ENCODE measurements around the gene IQCF5.
"Not testable (repeated sequence)": the region's sequence is repeated elsewhere in the genome, so short reads cannot be mapped to it uniquely, and the experiment has no call there.

Gene IQCF5

GRCh38 chr3:51875501-51875900 lies at the start of gene IQCF5:
IQCF5 (minus strand) TSS chr3:51875601; CDS start chr3:51875531, 70 bp downstream.
- no peak for DNase-seq

- no peak for DNase-seq
These were observed 45.7 kb upstream of the IQCF5 start for GRCh38 chr3:51921081-51921578.

DNA sequence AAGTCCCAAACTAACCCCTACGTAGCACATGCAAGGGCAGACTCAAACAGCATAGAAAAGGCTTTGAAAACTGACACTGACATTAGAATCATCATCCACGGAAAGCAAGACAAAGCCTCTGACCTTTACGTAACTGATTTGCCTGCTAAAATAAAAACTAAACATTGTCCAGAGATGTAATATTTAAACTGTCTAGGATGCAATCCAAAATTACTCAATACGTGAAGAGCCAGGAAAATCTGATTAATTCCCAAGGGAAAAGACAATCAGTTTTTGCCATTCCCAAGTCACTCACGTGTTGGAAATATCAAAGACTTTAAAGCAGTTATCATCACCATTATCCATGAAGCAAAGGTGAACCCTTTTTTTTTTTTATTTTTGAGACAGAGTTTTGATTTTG lies 41.0 kb upstream of the IQCF5 start:
- no peak for DNase-seq

GRCh38 chr3:51908026-51908425 lies 32.6 kb upstream of the IQCF5 start:
- no peak for DNase-seq

DNA sequence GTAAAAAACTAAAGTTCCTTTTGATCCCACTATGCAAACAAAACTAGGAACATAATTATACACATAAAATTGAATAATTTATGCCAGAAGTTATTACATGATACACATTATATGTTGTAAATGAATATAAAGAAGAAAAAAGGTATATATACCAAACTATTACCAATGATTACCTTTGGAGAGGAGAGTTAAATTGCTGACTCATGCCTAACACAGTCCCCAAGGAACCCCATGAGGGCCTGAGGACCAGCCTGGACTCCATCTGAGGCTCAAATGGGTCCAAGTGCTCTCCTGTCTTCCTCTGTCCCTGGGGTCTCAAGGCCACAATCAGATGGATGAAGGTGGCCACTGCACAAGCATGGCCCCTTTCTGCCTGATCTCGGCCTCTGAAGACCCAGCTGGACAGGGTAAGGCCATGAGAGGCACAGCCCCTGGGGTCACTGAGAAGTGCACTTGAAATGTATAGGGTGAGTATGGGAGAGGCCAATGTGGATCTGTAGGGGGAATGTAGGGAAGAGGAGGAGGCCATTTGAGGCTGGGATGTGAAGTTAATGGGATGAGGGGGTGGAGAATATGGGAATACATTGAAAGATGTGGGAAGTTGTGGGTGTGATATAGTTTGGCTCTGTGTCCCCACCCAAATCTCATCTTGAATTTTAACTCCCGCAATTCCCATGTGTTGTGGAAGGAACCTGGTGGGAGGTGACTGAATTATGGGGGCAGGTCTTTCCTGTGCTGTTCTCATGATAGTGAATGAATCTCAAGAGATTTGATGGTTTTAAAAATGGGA lies 28.8 kb upstream of the IQCF5 start:
- no peak for DNase-seq

DNA sequence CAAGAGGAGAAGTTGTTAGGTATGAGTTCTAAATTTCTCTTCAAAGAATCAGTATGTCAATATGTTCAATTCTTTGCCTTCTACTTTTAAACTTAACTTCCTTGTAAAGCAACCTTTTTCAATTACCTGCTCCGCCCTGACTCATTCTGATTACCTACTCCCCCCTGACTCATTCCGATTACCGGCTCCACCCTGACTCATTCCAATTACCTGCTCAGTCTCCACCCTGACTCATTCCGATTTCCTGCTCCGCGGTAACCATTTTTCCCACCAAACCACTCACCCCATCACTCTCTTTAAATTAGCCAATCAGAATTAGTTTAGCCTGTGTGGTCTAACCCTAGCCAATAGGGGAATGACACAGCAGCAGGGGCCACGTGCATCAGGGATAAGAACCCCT lies 27.0 kb upstream of the IQCF5 start:
- not testable (repeated sequence) for DNase-seq

DNA sequence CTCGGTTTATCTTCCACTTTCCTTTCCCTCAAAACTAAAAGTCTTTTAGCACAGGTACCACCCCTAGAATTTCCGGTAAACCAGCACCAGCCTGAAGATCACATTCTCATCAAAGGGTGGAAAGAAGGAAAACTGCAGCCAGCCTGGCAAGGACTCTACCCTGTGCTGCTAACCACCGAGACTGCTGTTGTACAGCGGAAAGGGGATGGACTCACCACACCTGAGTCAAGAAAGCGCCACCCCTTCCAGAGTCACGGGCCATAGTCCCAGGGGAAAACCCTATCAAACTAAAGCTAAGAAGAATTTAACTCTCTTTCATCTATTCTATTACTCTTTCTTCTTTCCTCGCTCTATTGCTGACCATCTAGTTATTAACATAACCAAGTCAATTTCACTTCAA lies 24.6 kb upstream of the IQCF5 start:
- not testable (repeated sequence) for DNase-seq

DNA sequence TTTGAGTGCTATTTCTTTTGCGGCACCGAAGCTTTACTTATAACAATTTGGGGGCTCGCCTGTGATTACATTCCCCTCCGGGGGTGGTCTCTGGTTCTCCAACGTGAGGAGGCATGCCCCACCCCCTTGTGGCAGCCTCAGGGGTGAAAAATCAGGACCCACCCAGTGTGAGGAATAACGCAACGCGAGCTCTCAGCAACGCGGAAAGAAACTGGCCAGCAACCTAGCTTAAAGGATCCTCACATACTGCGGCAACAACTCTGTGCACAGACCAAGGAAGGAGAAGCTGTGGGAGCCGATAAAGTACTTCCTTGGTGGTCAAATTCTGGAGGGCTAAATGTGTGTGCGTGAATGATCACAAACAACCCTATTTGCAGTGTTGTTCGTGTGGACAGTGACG lies 22.0 kb upstream of the IQCF5 start:
- DNase-seq: no peak

DNA sequence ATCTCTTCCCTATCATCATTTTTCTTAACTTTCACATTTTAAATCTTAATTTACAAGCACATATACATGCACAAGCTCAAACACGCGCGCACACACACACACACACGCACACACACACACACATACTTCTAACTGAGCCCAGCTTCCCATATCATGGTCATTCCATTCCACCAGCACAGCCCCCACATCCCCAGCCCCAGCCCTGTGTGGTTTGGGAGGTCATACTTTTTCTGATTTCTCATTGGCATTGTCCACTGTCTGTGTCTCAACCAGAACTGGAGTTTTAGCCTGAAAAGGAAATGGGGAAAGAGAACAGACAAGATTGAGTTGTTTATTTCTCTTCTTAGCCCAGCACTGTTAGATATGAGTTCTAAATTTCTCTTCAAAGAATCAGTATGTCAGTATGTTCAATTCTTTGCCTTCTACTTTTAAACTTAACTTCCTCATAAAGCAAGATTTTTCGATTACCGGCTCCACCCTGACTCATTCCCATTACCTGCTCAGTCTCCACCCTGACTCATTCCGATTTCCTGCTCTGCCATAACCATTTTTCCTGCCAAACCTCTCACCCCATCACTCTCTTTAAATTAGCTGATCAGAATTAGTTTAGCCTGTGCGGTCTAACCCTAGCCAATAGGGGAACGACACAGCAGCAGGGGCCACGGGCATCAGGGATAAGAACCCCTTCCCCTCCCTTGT lies 21.4 kb upstream of the IQCF5 start:
- no peak for DNase-seq

- no peak for DNase-seq
These were observed 19.5 kb upstream of the IQCF5 start for GRCh38 chr3:51894939-51895338.

- DNase-seq: no peak
These were observed 19.0 kb upstream of the IQCF5 start for GRCh38 chr3:51894391-51894790.

DNA sequence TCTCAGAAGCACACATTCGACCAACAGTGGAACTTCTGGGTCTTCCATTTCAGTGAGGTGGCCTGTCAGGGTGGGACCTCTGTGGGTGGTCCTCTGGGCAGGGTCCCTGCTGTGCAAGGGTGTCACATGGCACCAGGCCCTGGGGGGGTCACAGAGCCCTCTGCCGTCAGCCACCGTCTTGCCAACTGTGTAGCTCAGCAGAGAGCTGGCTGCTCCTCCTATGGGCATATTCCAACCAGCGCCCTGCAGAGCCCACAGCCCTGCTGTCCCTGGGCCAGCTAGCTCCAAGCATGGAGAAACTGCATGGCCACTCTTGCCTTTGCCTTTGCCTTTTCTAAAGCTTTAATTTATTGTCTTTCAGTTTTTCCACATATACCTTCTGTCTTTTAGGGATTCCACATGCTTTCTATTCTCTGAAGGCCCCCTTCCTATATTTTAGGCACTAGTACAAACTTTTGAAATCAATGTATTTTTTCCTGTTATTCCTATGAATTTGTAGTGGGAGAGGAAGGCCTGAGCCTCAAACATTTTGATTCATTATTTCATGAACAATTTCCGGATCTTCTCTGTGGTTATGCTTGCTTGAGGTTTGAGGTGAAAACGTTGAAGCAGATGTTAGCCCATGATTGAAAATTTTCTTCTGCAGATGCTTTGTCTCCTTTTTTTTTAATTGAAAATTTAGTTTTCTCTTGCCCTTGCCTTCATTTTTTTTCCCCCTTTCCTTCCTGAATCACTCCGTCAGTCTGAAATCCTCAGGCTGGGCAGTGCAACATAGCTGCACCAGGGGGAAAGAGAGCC lies 16.0 kb upstream of the IQCF5 start:
- no peak for DNase-seq

DNA sequence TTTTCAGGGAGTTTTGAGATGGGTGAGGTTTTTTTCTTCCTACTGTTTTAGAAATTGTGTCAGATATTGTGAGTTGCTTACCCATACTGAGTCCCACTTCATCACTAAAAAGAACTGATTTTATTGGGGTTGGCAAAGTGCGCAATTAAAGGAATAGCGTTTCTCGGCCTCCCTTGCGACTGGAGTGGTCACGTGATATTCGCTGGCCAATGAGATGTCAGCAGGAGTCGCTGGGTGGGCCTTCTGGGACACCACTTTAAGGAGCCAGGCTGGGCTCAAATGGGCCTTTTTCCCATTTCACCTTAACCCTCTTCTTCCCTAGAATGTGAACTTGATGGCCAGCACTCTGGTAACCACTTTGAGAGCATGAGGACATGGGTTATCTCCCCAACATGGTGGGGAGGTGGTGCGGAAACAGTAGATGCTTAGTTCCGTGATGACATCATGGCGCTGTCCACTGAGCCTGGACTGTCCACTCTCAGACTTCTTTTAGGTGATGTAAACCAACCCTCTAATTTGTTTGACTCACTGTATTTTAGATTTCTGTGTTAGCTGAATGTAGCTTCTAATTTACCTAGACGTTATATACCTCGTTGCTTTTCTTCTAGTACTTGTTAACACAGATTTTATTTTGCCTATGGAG lies 13.2 kb upstream of the IQCF5 start:
- no peak for DNase-seq

- DNase-seq: no peak
These were observed 12.2 kb upstream of the IQCF5 start for GRCh38 chr3:51887620-51888019.

- no peak for DNase-seq
These were observed 11.0 kb upstream of the IQCF5 start for GRCh38 chr3:51886447-51886846.

- no peak for DNase-seq
These were observed 4.5 kb upstream of the IQCF5 start for GRCh38 chr3:51879937-51880336.

- DNase-seq: no peak
These were observed 785 bp upstream of the IQCF5 start for GRCh38 chr3:51876186-51876585.

DNA sequence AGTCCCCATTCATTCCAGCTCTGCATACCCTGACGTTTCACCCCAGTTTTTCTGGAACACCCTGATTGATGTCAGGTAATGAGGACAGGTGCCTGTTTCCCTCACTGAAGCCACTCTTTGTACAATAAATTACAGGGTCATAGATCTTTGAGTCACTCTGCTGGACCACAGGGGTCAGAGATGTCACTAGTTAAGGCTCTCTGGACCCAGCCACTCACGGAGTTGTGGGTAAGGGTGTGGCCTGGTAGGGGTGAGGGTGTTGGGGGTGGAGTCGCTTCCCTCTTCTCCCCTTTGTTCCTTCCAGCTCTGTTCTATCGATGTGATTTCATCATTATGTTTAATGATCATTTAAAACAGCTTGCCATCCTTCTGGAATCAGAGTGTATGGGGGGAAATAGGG lies 512 bp downstream of the IQCF5 start:
- no peak for DNase-seq

- no peak for DNase-seq
These were observed 990 bp downstream of the IQCF5 start for GRCh38 chr3:51874411-51874810.

GRCh38 chr3:51873876-51874275 lies 1.5 kb downstream of the IQCF5 start:
- DNase-seq: no peak

DNA sequence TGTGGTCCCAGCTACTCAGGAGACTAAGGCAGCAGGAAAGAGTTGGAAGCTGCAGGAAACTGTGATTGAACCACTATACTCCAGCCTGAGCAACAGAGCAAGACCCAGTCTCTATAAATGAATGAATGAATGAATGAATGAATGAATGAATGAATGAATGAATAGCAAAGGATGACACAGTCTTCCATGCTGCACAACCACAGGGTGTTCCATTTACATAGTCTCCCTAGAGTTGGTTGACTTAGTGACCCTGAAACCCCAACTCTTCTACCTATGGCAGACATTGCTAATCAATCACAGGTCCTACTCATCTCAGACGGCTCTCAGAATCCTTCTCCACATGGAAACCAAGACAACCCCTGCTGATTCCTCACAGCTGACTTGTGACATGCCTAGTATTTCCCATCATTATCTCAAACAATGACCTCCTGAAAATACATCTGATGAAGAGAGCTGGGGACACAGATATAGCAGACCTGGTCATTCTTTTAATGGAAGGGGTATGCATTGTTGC lies 2.1 kb downstream of the IQCF5 start:
- no peak for DNase-seq

DNA sequence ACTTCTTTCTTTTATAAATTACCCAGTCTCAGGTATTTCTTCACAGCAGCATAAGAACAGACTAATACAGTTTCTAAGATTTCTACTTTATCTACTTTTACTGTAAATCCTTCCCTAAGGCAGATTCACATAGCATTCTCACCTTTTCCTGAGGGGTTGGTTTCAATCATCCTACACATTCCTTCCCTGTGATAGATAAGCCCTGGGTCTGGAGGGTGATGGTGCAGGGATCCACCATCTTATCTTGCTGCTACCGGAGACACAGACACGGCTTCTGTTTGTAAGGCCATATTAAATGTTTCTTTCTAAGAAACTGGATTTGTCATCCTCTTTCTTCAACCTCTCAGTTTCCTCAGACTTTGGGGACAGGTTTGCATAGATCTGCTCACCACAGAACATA lies 6.1 kb downstream of the IQCF5 start:
- DNase-seq: no peak

DNA sequence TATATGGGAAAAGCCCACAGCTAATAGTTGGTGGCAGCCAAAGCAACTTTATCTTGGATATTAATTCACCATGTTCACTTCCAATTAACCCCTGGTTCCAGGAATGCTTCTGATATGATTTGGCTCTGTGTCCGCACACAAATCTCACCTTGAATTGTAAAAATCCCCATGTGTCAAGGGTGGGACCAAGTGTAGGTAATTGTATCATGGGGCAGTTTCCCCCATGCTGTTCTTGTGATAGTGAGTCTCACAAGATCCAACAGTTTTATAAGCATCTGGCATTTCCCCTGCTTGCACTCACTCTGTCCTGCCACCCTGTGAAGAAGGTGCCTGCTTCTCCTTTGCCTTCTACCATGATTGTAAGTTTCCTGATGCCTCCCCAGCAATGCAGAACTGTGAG lies 6.5 kb downstream of the IQCF5 start:
- DNase-seq: not testable (repeated sequence)
